HepG2 (cell line): ENCODE data around the gene C17orf75. TPM values are rescaled to one million over a fixed set of nuclear protein-coding genes. Genes with fewer than 3 reads are reported as not detected.
A peak's percentile ranks its signal among the peaks of the same experiment; 100 is the strongest.

ENCODE experiments used
- CREB1 ChIP-seq, 2 experiments: fragments of 450-650 bp in 1 of 2; IDR thresholded peaks; 2 replicates each; pipeline ENCODE4 v1.6.1; 2016 to 2017; ENCODE audit warnings: control low read depth in 1 of 2, mild to moderate bottlenecking in 1 of 2, missing compliant biosample characterization in 1 of 2, missing genetic modification characterization in 1 of 2
- GFI1 ChIP-seq: sonication (generic); formaldehyde crosslinking; IDR thresholded peaks from 2 replicates; pipeline ENCODE4 v1.5.0; 2020; ENCODE audit warnings: missing genetic modification reagents, mild to moderate bottlenecking, borderline replicate concordance
- MAZ ChIP-seq, 2 experiments: sonication (generic) in 1 of 2; formaldehyde crosslinking in 1 of 2; IDR thresholded peaks; 2 replicates each; pipeline versions ENCODE4 v1.5.0 to v1.6.1; 2012 to 2020; ENCODE audit warnings: low read depth in 2 of 2, mild to moderate bottlenecking in 2 of 2, borderline replicate concordance in 1 of 2, improper control_type of control experiment in 1 of 2, low read length in 1 of 2, missing genetic modification reagents in 1 of 2, moderate library complexity in 1 of 2
- MED1 ChIP-seq: sonication (generic); formaldehyde crosslinking; IDR thresholded peaks from 2 replicates; pipeline ENCODE4 v1.4.0; 2020; ENCODE audit warnings: missing genetic modification reagents
- MYC ChIP-seq: sonication (generic); formaldehyde crosslinking; IDR thresholded peaks from 2 replicates; pipeline ENCODE4 v1.9.0; 2021; ENCODE audit warnings: missing genetic modification reagents, borderline replicate concordance
- PHB2 ChIP-seq: fragments of 450-650 bp; IDR thresholded peaks from 2 replicates; pipeline ENCODE4 v1.6.1; 2018; ENCODE audit not compliant: partially characterized antibody
- RFXANK ChIP-seq: IDR thresholded peaks from 2 replicates; pipeline ENCODE4 v1.6.1; 2016
- THAP9 ChIP-seq: sonication (generic); formaldehyde crosslinking; IDR thresholded peaks from 2 replicates; pipeline ENCODE4; 2020; ENCODE audit warnings: missing genetic modification reagents, mild to moderate bottlenecking, borderline replicate concordance
- TIGD3 ChIP-seq: sonication (generic); formaldehyde crosslinking; IDR thresholded peaks from 2 replicates; pipeline ENCODE4 v1.5.1; 2020; ENCODE audit warnings: mild to moderate bottlenecking, missing genetic modification reagents, borderline replicate concordance
- ZHX1 ChIP-seq: sonication (generic); formaldehyde crosslinking; IDR thresholded peaks from 2 replicates; pipeline ENCODE4 v1.8.1; 2022; ENCODE audit warnings: low read depth, mild to moderate bottlenecking, missing genetic modification reagents
- ZNF34 ChIP-seq: sonication (generic); formaldehyde crosslinking; IDR thresholded peaks from 2 replicates; pipeline ENCODE4 v1.4.0; 2020; ENCODE audit warnings: mild to moderate bottlenecking, missing genetic modification reagents, borderline replicate concordance
- ZNF609 ChIP-seq: sonication (generic); formaldehyde crosslinking; IDR thresholded peaks from 2 replicates; pipeline ENCODE4 v1.4.0; 2020; ENCODE audit warnings: mild to moderate bottlenecking, missing genetic modification reagents, borderline replicate concordance
- ZNF784 ChIP-seq: sonication (generic); formaldehyde crosslinking; IDR thresholded peaks from 2 replicates; pipeline ENCODE4 v1.5.1; 2020; ENCODE audit warnings: missing genetic modification reagents, mild to moderate bottlenecking, borderline replicate concordance
- polyA plus RNA-seq, 8 experiments: library from polyadenylated mRNA; depleted of rRNA in 3 of 8; stranded (reverse) in 7 of 8; unstranded in 1 of 8; fragments of >200 nt; fragmentation: Illumina TruSeq in 4 of 8; extraction: Trizol in 4 of 8; gene quantifications; 2 replicates each; pipeline versions ENCODE4 v1.2.1 to v1.2.3, GENCODE V29; 2011 to 2016; ENCODE audit warnings: low read depth in 4 of 8, missing spikeins in 1 of 8, mixed read lengths in 1 of 8; ENCODE audit not compliant: insufficient read depth in 1 of 8
- total RNA-seq, 5 experiments: library from RNA; depleted of rRNA; stranded (reverse); fragments of >200 nt; fragmentation: Illumina TruSeq; extraction: Trizol; gene quantifications; 2 replicates each; pipeline ENCODE4 v1.2.3, GENCODE V29; 2016; ENCODE audit warnings: low read depth in 1 of 5

The C17orf75 gene
- total and polyA plus RNA-seq, 2 of the 13 experiments (the other 11 are each of a cell fraction or from before 2014, with no cell fraction given): 16.2 to 33.0 TPM

- TF ChIP-seq ZNF609 (no peak; the same call in 1 of the 2 replicates), TIGD3 (CRISPR knock-in tag) (peak; percentile 62; the same call in 1 of the 2 replicates), RFXANK (CRISPR knock-in tag) (0 out of 2 replicates have a peak, but pooled peaks have one; percentile 67), ZNF34 (no peak; the same call in 1 of the 2 replicates), MAZ (IDR thresholded peaks at IDR 0.05; ENCODE audit: borderline replicate concordance, low read depth, low read length) (no peak; the same call in 1 of the 2 replicates), MAZ (CRISPR knock-in tag; IDR thresholded peaks at IDR 0.05; ENCODE audit: low read depth) (no peak; the same call in 1 of the 2 replicates), PHB2 (no peak), ZNF784 (peak; percentile 78; the same call in 1 of the 2 replicates), CREB1 (IDR thresholded peaks at IDR 0.05) (peak; percentile 80), CREB1 (CRISPR knock-in tag; IDR thresholded peaks at IDR 0.05) (peak; percentile 77), GFI1 (no peak), THAP9 (peak; percentile 99), ZHX1 (CRISPR knock-in tag) (peak; percentile 81), MED1 (peak; percentile 67), MYC (peak; percentile 95)
These were observed 8.1 kb upstream of the C17orf75 start, which contains the start of gene ZNF207 (continued) for GRCh38 chr17:32349854-32350665.
